ENCODE data around the gene PRICKLE2. TPM values are rescaled to one million over a fixed set of nuclear protein-coding genes. Genes with fewer than 3 reads are reported as not detected.

PRICKLE2 gene
- total RNA-seq, 1 donor from 2014 or later: 23.2 TPM

- Mint-ChIP-seq H3K4me1 (ENCODE audit: low read depth) (peaks cover 8% of the 10 kb centered on the region), H3K27me3 (no peaks in the 10 kb centered on the region), H3K36me3 (ENCODE audit: insufficient read depth) (no peaks in the 10 kb centered on the region), H3K4me3 (ENCODE audit: low read depth) (no peak overlapping the region), H3K27ac (peak overlapping the region; percentile 19), H3K9me3 (ENCODE audit: low read depth) (no peaks in the 10 kb centered on the region)
- DNase-seq (ENCODE audit: low spot score, unreplicated experiment): no peak
- TF ChIP-seq, protein P1, sequence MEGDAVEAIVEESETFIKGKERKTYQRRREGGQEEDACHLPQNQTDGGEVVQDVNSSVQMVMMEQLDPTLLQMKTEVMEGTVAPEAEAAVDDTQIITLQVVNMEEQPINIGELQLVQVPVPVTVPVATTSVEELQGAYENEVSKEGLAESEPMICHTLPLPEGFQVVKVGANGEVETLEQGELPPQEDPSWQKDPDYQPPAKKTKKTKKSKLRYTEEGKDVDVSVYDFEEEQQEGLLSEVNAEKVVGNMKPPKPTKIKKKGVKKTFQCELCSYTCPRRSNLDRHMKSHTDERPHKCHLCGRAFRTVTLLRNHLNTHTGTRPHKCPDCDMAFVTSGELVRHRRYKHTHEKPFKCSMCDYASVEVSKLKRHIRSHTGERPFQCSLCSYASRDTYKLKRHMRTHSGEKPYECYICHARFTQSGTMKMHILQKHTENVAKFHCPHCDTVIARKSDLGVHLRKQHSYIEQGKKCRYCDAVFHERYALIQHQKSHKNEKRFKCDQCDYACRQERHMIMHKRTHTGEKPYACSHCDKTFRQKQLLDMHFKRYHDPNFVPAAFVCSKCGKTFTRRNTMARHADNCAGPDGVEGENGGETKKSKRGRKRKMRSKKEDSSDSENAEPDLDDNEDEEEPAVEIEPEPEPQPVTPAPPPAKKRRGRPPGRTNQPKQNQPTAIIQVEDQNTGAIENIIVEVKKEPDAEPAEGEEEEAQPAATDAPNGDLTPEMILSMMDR (IDR thresholded peaks at IDR 0.05; ENCODE audit: unreplicated experiment): no peak
Observed at GRCh38 chr3:64220161-64220914, 4.9 kb downstream of the PRICKLE2 start.

GRCh38 chr3:64218746-64219145, 6.5 kb downstream of the PRICKLE2 start:
- H3K4me3 Mint-ChIP-seq (ENCODE audit: low read depth): no peak overlapping the region
- H3K9me3 Mint-ChIP-seq (ENCODE audit: low read depth): no peaks in the 10 kb centered on the region
- TF ChIP-seq, protein P1 (IDR thresholded peaks at IDR 0.05; ENCODE audit: unreplicated experiment): no peak
- peaks cover 11% of the 10 kb centered on the region for H3K4me1 Mint-ChIP-seq (ENCODE audit: low read depth)
- H3K36me3 Mint-ChIP-seq (ENCODE audit: insufficient read depth): no peaks in the 10 kb centered on the region
- H3K27me3 Mint-ChIP-seq: no peaks in the 10 kb centered on the region
- DNase-seq (ENCODE audit: low spot score, unreplicated experiment): no peak
- H3K27ac Mint-ChIP-seq: no peak overlapping the region

DNA sequence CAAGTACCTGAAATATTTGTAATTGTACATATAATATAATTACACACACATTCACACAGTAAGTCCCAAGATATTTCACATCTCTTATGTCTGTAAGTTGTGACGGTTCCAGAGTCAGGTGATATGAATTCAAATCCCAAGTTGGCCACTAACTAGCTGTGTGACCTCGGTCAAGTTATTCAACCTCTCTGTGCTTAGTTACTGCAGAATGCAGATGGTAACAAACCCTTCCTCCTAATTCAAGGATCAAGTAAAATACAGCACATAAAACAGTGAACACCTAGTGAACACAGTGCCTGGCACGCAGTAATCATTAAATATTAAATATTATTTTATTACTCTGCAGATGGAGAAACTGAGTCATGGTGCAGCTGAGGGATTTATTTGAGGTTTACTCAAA, 6.9 kb downstream of the PRICKLE2 start:
- no peak for DNase-seq (ENCODE audit: low spot score, unreplicated experiment)
- no peaks in the 10 kb centered on the region for H3K36me3 Mint-ChIP-seq (ENCODE audit: insufficient read depth)
- no peak overlapping the region for H3K27ac Mint-ChIP-seq
- H3K4me1 Mint-ChIP-seq (ENCODE audit: low read depth): peaks cover 11% of the 10 kb centered on the region
- no peaks in the 10 kb centered on the region for H3K9me3 Mint-ChIP-seq (ENCODE audit: low read depth)
- H3K4me3 Mint-ChIP-seq (ENCODE audit: low read depth): no peak overlapping the region
- TF ChIP-seq, protein P1 (IDR thresholded peaks at IDR 0.05; ENCODE audit: unreplicated experiment): no peak
- H3K27me3 Mint-ChIP-seq: no peaks in the 10 kb centered on the region

- H3K27me3 Mint-ChIP-seq: no peaks in the 10 kb centered on the region
- H3K9me3 Mint-ChIP-seq (ENCODE audit: low read depth): no peaks in the 10 kb centered on the region
- H3K4me3 Mint-ChIP-seq (ENCODE audit: low read depth): no peak overlapping the region
- H3K36me3 Mint-ChIP-seq (ENCODE audit: insufficient read depth): no peaks in the 10 kb centered on the region
- DNase-seq (ENCODE audit: low spot score, unreplicated experiment): no peak
- no peak overlapping the region for H3K27ac Mint-ChIP-seq
- TF ChIP-seq, protein P1 (IDR thresholded peaks at IDR 0.05; ENCODE audit: unreplicated experiment): no peak
- peaks cover 11% of the 10 kb centered on the region for H3K4me1 Mint-ChIP-seq (ENCODE audit: low read depth)
Observed at GRCh38 chr3:64216274-64217147, 8.8 kb downstream of the PRICKLE2 start.

GRCh38 chr3:64215559-64215958, 9.7 kb downstream of the PRICKLE2 start:
- H3K4me3 Mint-ChIP-seq (ENCODE audit: low read depth): no peak overlapping the region
- H3K4me1 Mint-ChIP-seq (ENCODE audit: low read depth): peaks cover 6% of the 10 kb centered on the region
- H3K27ac Mint-ChIP-seq: no peak overlapping the region
- H3K36me3 Mint-ChIP-seq (ENCODE audit: insufficient read depth): no peaks in the 10 kb centered on the region
- DNase-seq (ENCODE audit: low spot score, unreplicated experiment): no peak
- H3K27me3 Mint-ChIP-seq: no peaks in the 10 kb centered on the region
- peaks cover 3% of the 10 kb centered on the region for H3K9me3 Mint-ChIP-seq (ENCODE audit: low read depth)
- TF ChIP-seq, protein P1 (IDR thresholded peaks at IDR 0.05; ENCODE audit: unreplicated experiment): no peak

All from progenitor cell of endocrine pancreas (in vitro differentiated cells).